Stimulated activated naive CD4-positive, alpha-beta T cell (primary cell): ENCODE data around the gene AIFM3.
"Not testable (repeated sequence)": the region's sequence is repeated elsewhere in the genome, so short reads cannot be mapped to it uniquely, and the experiment has no call there.

ENCODE experiments used
- DNase-seq, 6 experiments: peaks; one replicate each; lab custom pipeline; 2025; lab: John Stamatoyannopoulos, UW

AIFM3 gene, protein sequence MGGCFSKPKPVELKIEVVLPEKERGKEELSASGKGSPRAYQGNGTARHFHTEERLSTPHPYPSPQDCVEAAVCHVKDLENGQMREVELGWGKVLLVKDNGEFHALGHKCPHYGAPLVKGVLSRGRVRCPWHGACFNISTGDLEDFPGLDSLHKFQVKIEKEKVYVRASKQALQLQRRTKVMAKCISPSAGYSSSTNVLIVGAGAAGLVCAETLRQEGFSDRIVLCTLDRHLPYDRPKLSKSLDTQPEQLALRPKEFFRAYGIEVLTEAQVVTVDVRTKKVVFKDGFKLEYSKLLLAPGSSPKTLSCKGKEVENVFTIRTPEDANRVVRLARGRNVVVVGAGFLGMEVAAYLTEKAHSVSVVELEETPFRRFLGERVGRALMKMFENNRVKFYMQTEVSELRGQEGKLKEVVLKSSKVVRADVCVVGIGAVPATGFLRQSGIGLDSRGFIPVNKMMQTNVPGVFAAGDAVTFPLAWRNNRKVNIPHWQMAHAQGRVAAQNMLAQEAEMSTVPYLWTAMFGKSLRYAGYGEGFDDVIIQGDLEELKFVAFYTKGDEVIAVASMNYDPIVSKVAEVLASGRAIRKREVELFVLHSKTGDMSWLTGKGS

DNA sequence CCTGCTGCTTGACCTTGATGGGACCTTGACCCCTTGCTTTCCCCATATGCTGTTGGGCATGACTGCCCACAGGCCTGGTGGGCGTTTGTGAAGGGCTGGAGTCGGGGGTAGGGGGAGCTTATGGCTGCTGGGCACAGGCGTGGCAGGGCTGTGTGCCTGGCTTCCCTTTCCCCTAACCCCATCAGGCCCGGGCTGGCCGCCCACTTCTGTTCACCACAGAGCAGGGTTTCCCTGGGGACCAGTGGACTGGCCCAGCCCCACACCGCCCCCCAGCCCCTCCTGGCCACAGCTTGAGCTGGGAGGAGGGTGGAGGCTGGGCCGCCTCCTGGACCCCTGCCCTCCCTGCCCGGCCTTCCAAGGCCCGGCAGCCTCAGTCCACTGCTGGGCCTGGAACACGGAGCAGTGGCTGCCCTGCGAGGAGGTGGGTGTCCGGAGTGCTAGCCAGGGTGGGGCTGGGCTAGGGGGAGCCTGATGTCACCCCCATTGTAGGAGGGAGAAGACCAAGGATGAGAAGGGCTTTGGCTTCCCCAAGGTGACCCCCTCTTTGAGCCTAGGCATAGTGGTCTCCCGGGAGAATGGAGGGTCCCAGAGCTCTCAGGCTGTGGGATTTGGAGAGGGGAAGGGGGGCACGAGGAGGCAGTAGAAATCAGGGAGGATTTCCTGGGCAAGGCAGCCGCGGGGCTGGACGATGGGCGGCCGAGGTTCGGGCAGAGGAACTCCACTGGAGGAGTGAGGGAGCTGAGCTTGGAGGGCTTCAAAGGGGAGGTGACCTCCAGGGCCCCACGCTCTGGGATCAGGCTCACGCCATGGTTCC, at the start of gene AIFM3:
Gene AIFM3 (plus strand): TSS at position 373 of the 814 bp plus-strand sequence. CDS start 690 bp downstream, outside the sequence.
- DNase-seq: no peak

DNA sequence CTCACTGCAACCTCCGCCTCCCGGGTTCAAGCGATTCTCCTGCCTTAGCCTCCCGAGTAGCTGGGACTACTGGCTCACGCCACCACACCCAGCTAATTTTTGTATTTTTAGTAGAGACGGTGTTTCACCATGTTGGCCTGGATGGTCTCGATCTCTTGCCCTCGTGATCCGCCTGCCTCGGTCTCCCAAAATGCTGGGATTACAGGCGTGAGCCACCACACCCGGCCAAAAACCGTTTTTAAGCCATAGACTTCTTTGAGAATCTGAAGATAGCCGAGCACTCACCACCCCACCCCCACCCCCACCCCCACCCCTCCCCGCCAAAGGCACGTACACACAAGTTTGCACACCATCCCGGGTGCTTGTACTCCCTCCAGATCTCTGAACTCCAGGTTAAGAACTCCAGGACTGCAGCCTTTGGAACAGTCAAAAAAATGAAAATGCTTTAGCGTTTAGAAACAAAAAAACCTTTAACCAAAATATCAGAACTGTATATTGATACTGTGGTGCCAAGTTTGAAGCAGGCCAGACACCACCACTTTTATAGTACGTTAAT, 48.3 kb upstream of the AIFM3 start:
- no peak for DNase-seq

DNA sequence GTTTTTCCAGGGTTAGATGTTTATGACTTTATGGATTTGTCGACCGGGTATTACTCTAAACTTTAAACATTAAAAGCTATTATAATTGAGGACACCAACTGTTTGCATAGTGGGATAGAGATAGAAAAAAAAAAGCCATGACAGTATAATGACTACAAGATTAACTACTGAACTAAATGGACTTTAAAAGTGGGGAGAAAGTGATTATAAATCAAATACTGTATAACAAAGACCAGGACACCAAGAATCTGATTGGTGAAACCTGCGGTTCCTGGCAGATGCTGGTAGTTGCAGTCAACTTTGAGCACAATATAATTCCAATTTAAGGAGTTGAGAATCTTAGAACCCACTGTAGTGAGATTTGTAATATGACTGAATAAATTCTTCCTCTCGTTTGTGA, 47.3 kb upstream of the AIFM3 start:
- no peak for DNase-seq

DNA sequence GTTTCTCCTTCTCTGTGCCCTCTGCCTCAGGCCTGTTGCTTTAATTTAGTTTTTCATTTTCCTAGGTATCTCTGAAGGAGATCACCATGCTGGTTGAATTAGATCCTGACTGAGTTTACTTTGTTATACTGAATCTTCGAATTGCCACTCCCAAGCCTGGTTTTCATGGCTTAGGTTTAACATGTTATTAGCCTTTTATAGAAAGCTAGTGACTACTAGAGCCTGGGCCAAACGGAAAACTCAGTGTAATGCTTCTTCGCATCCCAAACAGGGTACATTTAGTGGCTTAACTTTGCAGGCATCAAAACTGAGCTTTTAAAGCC, 46.2 kb upstream of the AIFM3 start:
- DNase-seq: no peak

- DNase-seq: no peak
Observed at GRCh38 chr22:20922141-20922751, 44.8 kb upstream of the AIFM3 start.

- no peak for DNase-seq
Observed at GRCh38 chr22:20926243-20926642, 40.8 kb upstream of the AIFM3 start.

DNA sequence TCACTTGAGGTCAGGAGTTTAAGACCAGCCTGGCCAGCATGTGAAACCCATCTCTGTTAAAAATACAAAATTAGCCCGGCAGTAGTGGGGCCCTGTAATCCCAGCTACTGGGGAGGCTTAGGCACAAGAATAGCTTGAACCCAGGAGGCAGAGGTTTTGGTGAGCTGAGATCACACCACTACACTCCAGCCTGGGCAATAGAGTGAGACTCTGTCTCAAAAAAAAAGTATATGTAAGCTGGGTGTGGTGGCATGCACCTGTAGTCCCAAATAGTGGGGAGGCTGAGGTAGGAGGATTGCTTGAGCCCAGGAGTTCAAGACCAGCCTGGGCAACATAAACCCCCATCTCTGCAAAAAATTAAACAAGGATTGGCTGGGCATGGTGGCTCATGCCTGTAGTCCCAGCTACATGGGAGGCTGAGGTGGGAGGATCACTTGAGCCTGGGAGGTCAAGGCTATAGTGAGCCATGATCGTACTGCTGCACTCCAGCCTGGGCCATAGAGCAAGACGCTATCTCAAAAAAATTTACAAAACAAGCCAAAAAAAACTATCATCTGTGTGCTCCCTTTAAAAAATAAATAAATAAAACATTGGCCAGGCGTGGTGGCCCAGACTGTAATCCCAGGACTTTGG, 39.0 kb upstream of the AIFM3 start:
- no peak for DNase-seq

DNA sequence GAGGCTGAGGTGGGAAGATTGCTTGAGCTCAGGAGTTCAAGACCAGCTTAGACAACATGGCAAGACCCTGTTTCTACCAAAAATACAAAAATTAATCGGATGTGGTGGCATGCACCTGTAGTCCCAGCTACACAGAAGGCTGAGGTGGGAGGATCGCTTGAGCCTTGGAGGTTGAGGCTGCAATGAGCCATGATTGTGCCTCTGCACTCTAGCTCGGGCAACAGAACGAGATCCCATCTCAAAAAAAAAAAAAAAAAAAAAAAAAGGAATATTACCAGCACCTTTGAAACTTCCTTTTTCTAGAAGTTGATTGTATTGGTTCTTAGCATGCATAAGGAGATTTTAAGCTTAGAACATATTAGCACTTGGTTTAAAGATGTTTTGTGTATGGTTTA, 38.5 kb upstream of the AIFM3 start:
- no peak for DNase-seq

DNA sequence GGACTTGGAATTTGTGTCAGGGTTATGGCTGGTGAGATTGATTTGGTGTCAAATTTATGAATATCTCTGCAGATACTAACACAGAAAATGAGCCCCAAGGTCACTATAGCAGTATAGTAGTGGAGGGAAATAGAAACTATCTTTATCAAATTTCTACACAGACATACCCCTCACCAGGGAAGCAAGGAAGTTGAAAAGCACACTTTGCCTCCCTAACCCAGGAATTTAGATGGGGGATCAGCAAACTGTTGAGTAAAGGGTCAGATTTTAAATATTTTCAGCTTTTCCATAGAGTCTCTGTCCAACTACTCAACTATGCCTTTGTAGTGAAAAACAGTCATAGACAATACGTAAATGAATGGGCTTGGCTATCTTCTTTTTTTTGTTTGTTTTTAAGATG, 37.1 kb upstream of the AIFM3 start:
- no peak for DNase-seq

GRCh38 chr22:20930435-20930834, 36.6 kb upstream of the AIFM3 start:
- DNase-seq: not testable (repeated sequence)

DNA sequence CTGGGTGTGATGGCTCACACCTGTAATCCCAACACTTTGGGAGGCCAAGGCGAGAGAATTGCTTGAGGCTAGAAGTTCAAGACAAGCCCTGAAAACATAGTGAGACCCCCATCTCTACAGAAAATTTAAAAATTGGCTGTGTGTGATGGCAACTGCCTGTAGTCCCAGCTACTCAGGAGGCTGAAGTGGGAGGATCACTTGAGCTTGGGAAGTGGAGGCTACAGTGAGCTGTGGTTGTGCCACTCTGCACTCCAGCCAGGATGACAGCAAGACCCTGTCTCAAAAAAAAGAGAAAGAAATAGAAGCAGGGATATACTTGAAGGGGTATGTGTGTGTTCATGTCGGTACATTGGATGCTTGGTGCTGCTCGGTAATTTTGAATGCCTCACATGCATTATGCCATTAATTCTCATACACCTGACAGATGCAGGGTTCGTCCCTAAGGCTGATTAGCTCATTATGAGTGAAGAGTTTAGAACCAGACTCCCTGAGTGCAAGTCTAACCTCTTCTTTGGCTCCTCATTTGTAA, 35.9 kb upstream of the AIFM3 start:
- no peak for DNase-seq

DNA sequence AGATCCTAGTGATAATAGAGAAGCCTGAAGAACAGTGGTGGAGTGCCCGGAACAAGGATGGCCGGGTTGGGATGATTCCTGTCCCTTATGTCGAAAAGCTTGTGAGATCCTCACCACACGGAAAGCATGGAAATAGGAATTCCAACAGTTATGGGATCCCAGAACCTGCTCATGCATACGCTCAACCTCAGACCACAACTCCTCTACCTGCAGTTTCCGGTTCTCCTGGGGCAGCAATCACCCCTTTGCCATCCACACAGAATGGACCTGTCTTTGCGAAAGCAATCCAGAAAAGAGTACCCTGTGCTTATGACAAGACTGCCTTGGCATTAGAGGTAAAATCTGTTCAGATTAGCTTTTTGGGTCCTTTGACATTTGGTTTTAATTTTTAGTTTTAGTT, 33.1 kb upstream of the AIFM3 start:
- no peak for DNase-seq

GRCh38 chr22:20935049-20935448, 32.0 kb upstream of the AIFM3 start:
- not testable (repeated sequence) for DNase-seq

DNA sequence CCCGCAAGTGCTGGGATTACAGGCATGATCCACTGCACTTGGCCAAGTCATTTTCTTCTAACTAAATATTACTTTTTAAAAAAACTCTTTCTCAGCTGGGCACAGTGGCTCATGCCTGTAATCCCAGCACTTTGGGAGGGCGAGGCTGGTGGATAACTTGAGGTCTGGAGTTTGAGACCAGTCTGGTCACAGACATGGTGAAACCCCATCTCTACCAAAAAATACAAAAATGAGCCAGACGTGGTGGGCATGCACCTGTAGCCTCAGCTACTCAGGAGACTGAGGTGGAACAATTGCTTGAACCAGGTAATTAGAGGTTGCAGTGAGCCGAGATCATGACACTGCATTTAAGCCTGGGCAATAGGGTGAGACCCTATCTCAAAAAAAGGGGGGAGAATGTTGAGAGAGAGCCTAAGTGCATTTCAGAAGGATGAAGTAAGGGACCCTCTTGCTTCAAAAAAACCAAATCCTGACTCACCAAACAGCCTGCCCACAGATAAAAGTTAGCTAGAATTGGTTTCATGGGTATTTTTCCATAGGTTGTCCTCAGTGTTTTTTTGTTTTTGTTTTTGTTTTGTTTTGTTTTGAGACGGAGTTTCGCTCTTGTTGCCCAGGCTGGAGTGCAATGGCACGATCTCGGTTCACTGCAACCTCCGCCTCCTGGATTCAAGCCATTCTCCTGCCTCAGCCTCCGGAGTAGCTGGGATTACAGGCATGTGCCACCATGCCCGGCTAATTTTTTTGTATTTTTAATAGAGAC, 31.1 kb upstream of the AIFM3 start:
- DNase-seq: not testable (repeated sequence)

GRCh38 chr22:20937031-20937793, 29.8 kb upstream of the AIFM3 start:
- DNase-seq: no peak

DNA sequence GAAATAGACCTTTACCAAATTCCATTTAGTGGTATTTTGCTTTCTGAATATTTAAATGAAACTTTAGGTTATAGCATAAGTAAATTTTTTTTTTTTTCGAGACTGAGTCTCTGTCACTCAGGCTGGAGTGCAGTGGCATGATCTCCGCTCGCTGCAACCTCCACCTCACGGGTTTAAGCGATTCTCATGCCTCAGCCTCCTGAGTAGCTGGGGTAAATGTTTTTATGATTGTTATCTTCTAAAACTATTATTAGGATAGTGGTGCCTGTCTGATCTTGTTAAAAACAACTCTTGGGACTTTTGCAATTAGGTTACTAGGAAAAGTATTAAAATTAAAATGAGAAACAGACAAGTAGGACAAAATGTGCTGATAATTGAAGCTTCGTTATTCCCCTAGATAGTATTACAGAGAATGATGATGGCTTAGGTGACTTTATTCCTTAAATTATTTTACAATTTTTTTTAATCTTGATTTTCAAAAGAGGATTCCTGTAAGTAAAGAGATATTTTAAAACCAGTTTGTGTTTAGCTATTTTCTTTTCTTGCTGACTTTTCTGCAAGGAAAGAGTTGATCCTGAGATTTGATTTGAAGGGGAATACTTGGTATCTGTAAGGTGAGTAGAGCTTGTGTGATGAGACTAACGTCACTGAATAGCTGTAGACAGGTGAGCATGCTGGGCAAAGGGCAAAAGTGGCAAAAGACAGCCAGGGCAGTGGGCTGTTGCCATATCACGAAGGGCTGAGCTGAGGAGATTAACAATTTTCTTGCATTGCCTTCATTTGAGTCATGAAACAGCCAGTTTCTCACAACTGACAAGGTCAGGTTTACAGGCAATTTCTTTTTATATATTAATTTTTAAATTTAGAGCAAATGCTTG, 29.0 kb upstream of the AIFM3 start:
- no peak for DNase-seq

GRCh38 chr22:20939457-20940185, 27.4 kb upstream of the AIFM3 start:
- DNase-seq: not testable (repeated sequence)

- no peak for DNase-seq
Observed at GRCh38 chr22:20940186-20940651, 26.8 kb upstream of the AIFM3 start.
